GM18507 (cell line): ENCODE measurements around the gene COPRS.
"Not testable (repeated sequence)": the region's sequence is repeated elsewhere in the genome, so short reads cannot be mapped to it uniquely, and the experiment has no call there.

Experiments
- DNase-seq: peaks from one replicate; pipeline ENCODE4 v3.0.0; 2011; ENCODE audit warnings: low read depth; ENCODE audit not compliant: insufficient read length; ENCODE audit errors: extremely low spot score
- FAIRE-seq: peaks from 2 replicates; lab custom pipeline; 2011; peaks lifted over from hg19 to GRCh38; lab: Jason Lieb, UNC

COPRS gene

GRCh38 chr17:31818863-31819262 lies 40.2 kb downstream of the COPRS start:
- not testable (repeated sequence) for FAIRE-seq

GRCh38 chr17:31815212-31815730 lies 43.8 kb downstream of the COPRS start:
- DNase-seq = no peak
- no peak for FAIRE-seq

More at GRCh38 chr17:31818863-31819262, 40.2 kb downstream of the COPRS start:
- DNase-seq = not testable (repeated sequence)

- DNase-seq = no peak
- FAIRE-seq = no peak
These were observed 47.9 kb downstream of the COPRS start for GRCh38 chr17:31811101-31811500.

- not testable (repeated sequence) for DNase-seq, FAIRE-seq
These were observed 49.2 kb downstream of the COPRS start for GRCh38 chr17:31809876-31810275.

GRCh38 chr17:31808521-31809050 lies 50.5 kb downstream of the COPRS start:
- no peak for FAIRE-seq
- DNase-seq = no peak

- DNase-seq (no peak), FAIRE-seq (no peak)
These were observed 51.2 kb downstream of the COPRS start for GRCh38 chr17:31807846-31808245.

GRCh38 chr17:31806921-31807320 lies 52.1 kb downstream of the COPRS start:
- FAIRE-seq = no peak
- no peak for DNase-seq

GRCh38 chr17:31803494-31804213 lies 55.4 kb downstream of the COPRS start:
- no peak for DNase-seq
- FAIRE-seq = no peak

- no peak for DNase-seq
- FAIRE-seq = no peak
These were observed 56.5 kb downstream of the COPRS start for GRCh38 chr17:31802502-31802901.
